ENCODE measurements around the gene SEZ6L.

The SEZ6L gene

DNA sequence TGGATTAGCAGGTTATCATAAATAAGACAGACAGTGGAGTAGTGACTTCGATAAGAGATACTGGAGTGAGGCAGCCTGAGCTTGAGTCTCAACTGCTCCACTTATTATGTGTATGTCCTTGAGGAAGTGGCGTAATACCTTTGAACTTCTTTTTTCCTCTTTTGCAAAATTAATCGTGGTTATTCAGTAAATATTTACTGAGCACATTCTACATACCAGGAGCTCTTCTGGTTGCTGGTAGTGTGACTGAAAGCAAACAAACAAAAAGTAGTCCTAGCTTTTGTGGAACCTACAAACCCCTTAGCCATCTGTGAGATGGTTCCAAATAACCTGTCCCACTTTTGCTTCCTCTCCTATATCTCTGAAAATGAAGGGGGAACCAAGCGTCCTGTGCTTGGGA is 134.2 kb downstream of the SEZ6L start:
- no peak for DNase-seq

DNA sequence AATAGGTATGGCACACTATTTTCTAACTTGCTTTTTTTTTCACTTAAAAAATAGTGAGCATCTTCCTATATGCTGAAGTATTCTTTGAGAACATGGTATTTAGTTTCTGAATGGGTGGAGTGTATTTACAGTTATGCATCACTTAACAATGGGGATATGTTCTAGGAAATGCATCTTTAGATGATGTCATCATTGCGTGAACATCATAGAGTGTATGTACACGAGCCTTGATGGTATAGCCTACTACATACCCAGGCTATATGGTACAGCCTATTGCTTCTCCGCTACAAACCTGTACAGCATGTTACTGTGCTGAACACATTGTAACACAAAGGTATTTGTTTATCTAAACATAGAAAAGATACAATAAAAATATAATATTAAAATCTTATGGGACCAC is 135.5 kb downstream of the SEZ6L start:
- DNase-seq = no peak

- no peak for DNase-seq
Observed at GRCh38 chr22:26308467-26308866, 139.2 kb downstream of the SEZ6L start.

DNA sequence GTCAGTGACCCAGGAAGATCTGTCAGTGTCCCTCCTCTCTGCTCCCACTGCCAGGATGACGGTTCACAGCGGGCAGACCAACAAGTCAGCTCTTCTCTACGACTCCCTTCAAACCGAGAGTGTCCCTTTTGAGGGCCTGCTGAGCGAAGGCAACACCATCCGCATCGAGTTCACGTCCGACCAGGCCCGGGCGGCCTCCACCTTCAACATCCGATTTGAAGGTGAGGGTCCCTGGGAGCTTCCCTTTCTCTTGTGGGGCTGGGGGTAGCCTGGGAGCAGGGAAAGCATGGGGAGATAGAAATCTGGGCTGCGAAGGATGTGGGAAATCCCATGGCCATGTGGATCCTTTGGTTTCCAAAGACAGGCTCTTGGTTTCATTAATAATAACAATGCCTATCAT is 141.4 kb downstream of the SEZ6L start:
- DNase-seq = no peak

- no peak for DNase-seq
Observed at GRCh38 chr22:26313291-26313690, 144.0 kb downstream of the SEZ6L start.

DNA sequence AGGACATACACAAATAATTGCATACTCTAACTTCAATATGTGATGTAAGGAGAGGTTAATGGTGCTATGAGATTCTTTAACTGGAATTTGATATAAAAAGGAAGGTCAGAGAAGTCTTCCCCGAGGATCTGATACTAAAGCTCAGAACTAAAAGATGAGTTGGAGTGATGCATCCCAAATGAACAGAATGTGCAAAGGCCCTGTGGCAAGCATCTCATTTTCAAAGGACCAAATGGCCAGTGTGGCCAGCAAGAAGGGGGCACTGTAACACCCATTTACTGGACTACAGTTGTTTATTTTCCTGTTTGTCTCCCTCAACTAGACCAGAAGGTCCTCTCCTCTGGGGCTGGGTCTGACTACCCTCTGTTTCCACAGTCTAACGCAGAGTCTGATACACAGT is 144.9 kb downstream of the SEZ6L start:
- DNase-seq = no peak

DNA sequence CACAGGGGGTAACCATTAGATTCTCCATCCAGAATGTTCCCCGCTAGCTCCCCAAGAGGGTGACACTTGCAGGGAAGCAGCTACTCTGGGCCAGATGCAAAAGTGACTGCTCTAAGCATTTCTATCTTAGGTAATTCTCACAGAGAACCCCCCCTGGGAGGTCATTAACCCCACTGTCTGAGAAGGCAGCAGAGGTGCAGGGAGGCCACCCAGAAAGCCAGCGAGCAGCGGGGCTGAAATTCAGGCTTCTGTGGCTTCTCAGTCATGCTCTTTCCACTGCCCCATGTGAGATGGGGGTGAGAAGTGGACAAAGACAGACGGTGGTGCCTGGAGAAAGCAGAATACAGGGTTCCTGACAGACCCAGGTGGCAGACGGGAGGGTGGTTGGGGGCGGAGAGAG is 145.4 kb downstream of the SEZ6L start:
- DNase-seq = no peak

DNA sequence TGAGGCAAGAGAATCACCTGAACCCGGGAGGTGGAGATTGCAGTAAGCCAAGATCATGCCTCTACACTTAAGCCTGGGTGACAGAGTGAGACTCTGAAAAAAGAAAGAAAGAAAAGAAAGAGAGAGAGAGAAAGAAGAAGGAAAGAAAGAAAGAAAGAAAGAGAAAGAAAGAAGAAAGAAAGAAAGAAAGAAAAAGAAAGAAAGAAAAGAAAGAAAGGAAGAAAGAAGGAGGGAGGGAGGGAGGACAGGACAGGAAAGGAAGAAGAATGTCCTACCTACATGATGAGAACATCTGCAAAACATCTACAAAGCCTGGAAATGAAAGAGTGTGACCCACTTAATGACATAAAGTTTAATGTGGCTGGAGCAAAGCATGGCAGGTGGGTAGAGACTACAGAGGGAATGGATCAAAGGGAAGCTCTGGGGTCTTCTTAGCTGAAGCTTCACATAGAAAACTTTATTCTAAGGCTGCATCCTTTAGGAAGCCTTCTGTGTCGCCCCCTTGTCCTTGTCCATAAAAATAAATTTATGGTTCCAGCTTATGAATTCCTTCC is 147.5 kb downstream of the SEZ6L start:
- no peak for DNase-seq

DNA sequence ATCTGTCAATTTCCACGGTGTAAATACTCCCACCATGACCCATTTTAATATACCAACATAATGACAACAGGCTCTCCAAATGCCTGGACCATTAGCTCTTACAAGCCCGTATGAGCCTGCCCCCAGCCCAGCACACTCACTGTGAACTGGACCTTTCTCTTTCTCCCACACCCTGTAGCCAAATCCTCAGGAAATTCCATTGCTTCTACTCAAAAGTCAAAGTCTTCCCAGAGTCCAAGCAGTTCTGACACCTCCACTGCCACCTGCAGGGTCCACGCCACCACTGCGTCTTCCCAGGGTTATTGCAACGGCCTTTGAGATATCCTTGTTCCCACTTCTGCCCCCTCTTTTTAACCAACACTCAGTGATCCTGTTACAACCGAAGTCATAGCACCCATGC is 149.7 kb downstream of the SEZ6L start:
- no peak for DNase-seq

GRCh38 chr22:26320447-26320846 is 151.2 kb downstream of the SEZ6L start:
- no peak for DNase-seq

DNA sequence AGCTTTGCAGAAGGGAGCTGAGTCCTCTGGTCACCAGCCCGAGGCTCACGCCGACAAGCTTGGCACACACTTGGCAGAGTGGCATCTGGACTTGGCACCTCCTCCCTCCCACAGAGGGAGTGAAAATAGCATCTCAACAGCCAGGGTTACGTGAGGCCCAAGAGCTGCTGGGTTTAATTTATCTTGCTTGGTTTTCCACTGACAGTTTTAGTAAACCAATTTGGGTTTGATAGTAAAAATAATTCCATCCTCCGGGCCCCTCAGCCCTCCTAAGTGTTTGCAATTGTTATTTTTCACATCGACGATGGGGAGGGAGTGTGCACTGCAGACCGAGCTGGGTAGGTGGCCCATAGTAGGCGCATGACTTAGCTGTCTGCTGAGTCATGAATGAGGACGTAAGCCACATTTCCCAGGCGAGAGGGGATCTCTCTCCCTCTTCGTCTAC is 152.2 kb downstream of the SEZ6L start:
- DNase-seq = no peak

GRCh38 chr22:26322179-26322905 is 153.1 kb downstream of the SEZ6L start:
- no peak for DNase-seq

DNA sequence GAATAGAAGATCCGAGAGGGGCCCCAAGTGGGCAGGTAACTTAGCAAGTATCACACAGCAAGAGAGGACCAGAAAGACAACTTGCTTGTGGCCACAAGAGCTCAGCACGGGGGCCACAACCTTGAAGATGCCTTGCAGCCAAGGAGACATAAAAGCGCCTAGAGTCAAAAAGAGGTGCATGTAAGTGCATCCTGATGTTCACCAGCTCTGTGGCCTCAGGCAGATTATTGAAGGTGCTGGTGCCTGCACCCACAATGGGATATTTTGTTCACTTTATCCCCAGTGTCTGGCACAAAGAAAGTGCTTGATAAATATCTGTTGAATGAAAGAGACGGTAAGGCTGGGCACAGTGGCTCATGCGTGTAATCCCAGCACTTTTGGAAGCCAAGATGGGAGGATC is 153.8 kb downstream of the SEZ6L start:
- no peak for DNase-seq

DNA sequence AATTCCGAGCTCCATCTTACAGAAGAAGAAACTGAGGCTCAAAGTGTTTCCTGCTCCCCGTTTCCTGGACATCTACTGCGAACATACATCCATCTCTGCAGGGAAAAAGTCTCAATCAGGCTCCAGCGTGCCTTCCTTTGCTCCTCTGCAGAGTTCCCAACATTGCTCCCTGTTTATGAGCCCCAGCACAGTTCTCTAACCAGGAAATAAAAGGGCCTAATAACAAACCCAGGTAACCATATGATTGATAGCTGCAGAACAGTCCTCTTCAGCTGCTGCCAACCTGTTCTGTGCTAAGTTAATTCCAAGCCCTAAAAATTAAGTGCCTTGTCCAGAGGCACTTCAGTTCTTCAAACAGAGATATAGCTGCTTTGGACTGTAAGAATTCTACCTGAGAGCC is 154.9 kb downstream of the SEZ6L start:
- no peak for DNase-seq

GRCh38 chr22:26325641-26326040 is 156.4 kb downstream of the SEZ6L start:
- DNase-seq = no peak

- DNase-seq = no peak
Observed at GRCh38 chr22:26326803-26327202, 157.5 kb downstream of the SEZ6L start.

DNA sequence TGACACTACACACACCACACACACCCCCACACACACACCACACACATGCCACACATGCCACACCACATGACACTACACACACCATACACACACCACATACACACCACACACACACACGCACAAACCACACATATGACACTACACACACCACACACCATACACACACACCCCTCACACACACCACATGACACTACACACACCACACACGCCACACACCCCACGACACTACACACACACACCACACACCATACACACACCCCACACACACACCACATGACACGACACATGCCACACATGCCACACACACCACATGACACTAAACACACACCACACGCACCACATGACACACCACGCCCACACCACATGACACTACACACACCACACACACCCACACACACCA is 158.0 kb downstream of the SEZ6L start:
- DNase-seq = no peak

GRCh38 chr22:26328221-26328620 is 159.0 kb downstream of the SEZ6L start:
- no peak for DNase-seq

DNA sequence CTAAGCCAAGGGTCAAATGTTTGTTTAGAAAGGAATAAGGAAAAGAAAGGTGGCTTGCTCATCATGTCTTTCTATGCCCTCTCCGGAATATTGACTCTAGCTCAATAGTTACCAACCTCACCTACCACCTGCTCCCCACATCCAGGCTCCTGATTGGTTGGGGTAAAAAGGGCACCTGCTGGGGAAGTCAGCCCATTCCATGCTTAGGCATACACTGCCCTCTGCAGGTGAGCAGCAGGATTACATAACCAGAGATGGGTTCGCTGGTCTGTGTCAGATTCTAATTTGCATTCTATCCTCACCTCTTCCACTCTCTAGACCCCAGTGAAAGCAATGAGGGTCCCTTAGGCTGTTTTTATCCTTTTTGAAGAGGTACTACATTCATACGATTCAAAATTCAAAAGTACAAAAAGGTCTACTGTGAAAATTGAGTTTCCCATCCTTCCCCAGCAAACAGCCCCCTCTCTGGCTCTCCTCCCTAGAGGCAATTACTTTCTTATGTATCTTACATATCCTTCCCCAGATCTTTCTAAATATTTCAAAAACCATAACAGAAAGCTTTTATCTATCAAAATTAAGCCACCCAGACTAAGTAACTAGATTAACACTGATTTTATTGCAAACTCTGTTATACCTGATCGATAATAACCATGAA is 161.8 kb downstream of the SEZ6L start:
- DNase-seq = peak; percentile 60

DNA sequence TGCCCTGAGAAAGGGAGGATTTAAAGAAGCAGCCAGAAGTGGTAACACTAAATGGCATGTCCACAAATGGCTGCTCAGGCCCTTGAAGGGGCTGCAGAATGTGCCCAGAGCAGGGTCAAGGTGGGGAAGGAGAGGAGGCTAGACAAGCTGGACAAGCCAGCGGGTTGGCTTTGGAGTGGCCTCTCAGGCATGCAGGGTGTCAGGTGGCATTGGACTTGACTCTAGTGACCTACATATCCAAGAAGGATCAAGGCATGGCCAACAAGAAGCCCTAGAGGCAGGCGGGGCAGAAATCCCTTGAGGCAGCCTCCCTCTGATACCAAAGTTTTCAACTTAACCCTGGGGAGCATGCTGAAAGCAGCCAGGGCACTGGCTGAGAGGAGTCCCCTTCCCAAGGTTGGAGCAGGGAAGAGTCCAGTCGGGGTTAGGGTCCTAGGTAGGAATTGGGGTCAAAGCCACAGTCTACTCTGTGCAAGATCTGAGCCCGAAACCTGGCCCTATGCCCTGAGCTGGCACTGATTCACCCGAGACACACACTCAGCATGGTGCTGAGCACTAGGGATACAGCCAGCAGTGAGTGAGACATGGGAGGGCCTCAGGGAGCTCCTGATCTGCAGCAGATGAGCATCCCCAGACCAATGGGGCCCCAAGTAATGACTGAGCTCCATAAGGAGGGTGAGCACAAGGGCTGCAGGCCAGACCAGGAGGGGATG is 164.0 kb downstream of the SEZ6L start:
- DNase-seq = no peak

GRCh38 chr22:26334232-26334631 is 165.0 kb downstream of the SEZ6L start:
- no peak for DNase-seq

GRCh38 chr22:26336773-26337172 is 167.5 kb downstream of the SEZ6L start:
- no peak for DNase-seq

DNA sequence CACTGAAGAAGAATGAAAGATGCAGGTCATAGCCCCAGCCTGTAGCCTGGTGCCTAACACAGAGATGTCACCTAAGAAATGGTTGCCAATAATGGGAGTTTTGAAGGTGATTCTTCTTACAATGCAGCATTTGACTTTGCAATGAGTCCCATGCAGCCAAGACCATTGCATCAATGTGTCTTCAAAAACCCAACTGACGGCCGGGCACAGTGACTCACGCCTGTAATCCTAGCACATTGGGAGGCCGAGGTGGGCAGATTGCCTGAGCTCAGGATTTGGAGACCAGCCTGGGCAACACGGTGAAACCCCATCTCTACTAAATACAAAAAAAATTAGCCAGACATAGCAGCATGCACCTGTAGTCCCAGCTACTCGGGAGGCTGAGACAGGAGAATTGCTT is 170.5 kb downstream of the SEZ6L start:
- no peak for DNase-seq
